Cortex of kidney (tissue), 1 donor: ENCODE data around the gene ABL1.
"Not testable (repeated sequence)": the region's sequence is repeated elsewhere in the genome, so short reads cannot be mapped to it uniquely, and the experiment has no call there.

Experiments used
- DNase-seq: peaks from one replicate; lab custom pipeline; 2025; lab: John Stamatoyannopoulos, UW

The ABL1 gene

DNA sequence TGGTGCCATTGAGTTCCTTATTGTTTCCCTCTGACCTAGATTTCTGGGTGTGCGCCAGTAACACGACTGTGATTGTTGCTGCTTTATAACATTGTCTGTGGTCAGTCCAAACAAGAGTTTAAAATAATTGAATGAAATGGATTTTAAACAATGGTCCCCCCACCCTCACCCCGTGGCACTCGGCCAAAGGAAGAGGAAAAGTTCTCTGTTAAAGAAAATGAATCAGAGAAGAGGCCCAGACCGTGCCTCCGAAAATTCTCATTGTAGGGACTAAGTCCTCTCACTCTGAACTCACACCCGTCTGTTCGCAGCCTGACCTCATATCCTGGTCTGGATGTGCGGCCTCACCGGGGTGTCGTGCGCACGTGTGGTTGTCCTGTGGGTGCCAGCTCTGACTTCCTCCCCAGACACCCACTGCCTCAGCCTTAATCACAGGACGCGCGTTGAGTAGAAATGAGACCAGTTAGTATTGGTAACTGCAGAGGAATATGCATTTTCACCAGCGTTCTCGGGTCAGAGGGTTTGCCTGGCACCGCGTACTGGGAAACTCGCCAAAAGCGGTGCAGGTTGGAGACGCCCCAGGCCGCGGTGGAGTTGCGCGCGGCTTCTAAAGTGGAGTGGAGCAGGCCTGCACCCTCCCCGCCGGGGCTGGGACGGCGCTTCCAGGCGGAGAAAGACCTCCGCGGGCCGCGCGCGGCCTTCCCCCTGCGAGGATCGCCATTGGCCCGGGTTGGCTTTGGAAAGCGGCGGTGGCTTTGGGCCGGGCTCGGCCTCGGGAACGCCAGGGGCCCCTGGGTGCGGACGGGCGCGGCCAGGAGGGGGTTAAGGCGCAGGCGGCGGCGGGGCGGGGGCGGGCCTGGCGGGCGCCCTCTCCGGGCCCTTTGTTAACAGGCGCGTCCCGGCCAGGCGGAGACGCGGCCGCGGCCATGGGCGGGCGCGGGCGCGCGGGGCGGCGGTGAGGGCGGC, at the start of gene ABL1:
Gene ABL1 (plus strand): TSS at position 884 of the 966 bp plus-strand sequence. CDS start 193 bp downstream, outside the sequence.
- DNase-seq, result no peak

DNA sequence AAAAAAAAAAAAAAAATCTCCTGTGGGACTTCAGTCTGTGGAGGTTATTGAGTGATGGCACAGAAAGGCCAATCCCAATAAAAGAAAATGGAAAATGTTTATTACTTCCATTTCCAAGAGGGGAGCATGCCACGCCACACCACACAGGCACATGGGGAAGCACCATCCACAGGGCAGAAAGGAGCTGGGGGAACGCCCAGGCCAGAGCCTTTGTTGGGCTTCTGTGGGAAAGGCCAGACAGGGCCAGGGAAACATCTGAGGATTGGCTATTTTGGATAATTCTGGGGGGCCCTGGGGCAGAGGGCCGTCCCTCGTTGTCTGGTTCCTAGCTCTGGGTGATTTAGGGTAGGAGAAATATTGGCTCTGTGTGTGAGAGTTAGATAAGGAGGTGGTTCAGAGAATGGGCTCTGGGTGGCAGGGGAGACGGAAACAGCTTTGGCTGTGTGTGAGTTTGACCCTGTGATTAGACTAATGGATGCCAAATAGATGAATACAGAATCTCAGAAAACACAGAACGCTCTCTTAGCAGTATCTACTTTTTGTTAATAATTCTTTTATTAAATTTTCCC, 49.0 kb upstream of the ABL1 start:
- no peak for DNase-seq

DNA sequence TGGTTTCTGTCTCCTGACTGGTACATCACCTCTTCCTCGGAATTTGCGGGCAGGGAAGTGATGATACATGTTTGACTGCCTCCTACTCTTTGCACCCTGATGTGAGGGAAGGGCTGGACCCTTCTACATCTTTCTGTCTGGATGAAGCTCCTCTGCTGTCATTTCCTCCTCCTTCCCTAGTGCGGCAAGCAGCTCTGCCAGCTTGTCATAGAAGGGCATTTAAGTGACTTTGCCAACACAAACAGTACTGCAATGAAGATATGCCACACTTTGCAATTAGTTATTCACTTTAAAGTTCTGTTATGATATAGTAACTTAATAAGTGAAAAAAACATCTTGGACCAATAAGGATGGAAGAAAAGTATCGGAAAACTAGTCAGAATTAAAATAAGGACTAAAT, 48.5 kb upstream of the ABL1 start:
- no peak for DNase-seq

DNA sequence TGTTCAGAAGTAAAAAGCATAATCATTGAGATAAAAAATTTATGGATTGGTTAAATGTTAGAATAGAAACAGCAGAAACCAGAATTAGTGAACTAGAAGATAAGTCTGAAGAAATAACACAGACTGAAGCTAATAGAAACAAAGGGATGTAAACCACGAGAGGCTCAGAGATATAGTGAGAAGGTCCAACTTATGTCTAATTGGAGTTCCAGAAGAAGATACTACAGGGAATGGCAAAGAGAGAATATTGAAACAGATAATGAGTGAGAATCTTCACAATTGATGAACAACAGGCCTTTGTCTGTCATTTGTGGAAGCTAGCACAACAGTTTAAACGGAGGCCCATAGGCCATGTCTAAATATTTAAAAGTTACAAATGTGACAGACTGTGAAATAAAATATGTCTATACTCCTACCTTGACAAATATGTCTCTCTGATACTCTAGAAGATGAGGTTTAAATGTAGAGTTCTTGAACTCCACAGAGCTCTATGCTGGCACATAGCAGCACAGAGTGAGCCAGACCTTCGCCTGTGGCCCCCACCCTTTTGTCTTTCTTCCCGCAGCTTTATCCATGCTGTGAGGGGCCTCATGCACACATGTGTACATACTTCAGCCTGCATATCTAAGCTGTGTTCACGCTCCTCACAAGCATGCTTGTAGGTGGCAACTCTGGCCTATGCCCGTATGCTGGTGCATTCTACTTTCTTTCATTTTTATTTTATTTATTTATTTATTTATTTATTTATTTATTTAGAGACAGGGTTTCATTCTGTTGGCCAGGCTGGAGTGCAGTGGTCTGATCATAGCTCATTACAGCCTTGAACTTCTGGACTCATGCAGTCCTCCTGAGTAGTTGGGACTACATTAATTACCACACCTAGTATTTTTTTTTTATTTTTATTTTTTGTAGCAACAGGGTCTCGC, 45.0 kb upstream of the ABL1 start:
- no peak for DNase-seq

DNA sequence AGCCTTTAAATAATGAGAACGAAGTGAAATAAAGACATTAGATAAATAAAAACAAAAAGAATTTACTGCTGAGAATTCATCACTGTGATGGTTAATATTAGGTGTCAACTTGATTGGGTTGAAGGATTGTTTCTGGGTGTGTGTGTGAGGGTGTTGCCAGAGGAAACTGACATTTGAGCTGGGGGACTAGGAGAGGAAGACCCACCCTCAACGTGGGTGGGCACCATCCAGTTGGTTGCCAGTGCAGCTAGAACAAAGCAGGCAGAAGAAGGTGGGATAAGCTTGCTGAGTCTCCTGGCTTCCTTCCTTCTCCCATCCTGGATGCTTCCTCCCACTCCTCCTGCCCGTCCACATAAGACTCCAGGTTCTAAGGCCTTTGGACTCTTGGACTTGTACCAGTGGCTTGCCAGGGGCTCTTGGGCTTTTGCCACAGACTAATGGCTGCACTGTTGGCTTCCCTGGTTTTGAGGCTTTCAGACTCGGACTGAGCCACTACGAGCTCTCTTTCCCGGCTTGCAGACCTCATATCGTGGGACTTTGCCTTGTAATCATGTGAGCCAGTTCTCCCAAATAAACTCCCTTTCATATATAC, 43.7 kb upstream of the ABL1 start:
- no peak for DNase-seq

DNA sequence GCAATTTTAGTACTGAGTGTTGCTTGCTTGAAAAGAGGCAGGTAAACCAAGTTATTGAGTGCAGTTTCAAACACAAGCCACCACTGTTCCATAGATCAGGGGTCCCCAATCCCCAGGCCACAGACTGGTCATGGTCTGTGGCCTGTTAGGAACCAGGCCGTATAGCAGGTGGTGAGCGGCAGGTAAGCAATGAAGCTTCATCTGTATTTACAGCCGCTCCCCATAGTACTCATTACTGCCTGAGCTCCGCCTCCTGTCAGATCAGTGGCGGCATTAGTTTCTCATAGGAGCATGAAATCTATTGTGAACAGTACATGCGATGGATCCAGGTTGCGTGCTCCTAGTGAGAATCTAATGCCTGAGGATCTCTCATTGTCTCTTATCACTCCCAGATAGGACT, 41.5 kb upstream of the ABL1 start:
- no peak for DNase-seq

DNA sequence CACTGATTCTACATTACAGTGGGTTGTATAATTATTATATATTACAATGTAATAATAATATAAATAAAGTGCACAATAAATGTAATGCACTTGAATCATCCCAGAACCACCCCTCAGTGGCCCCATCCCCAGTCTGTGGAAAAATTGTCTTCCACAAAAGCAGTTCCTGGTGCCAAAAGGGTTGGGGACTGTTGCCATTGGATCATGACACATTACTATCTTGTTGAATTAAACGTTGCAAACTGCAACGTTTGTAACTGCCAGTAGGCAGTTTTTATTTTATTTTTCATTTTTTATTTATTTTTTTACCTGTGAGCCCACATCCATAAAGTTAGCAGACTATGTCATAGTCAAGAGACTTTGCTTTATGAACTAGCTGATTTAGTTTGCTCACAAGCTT, 41.0 kb upstream of the ABL1 start:
- DNase-seq, result not testable (repeated sequence)

DNA sequence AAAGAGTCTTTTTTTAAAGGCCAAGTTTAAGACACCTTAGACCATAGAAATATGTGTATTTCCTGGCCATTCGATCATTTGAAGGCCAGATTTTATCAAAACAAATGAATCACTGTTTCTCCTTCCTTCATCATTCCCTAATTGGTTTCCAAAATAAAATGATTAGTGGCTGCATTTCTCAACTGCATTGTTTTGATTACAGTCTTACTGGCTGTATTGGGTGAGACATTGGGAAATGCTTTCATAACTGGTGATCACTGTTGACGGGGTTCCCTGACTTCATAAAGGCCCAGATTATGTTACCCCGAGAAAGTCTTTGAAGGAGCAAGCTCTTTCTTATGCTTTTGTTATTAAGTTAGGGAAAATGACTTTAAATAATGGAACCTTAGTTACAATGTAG, 40.6 kb upstream of the ABL1 start:
- DNase-seq, result not testable (repeated sequence)

DNA sequence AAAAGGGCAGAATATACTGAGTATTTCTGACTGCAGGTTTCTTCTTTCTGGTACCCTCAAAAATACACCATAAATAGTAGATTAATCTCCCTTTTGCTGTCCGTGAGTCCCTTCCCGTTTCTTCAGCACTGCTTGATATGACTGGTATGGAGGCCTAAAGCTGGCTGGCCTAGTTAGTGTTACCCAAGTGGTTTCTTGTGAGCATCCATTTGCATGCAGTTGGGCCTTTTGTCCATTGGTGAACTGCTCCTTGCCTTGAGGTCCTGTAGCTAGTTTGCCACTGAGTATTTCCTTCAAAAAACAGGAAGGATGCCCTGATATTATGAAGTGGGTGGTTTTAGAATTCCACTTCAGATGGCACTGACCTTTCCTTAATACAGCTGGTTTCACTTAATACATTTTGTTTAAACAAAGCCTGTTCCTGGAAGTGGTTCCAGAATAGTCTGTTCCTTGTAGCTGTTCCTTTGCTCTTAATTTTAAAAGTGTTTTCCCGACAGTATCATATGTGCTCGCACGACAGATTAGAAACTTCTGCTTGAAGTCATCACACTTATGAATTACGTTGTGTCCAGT, 40.0 kb upstream of the ABL1 start:
- DNase-seq, result no peak

DNA sequence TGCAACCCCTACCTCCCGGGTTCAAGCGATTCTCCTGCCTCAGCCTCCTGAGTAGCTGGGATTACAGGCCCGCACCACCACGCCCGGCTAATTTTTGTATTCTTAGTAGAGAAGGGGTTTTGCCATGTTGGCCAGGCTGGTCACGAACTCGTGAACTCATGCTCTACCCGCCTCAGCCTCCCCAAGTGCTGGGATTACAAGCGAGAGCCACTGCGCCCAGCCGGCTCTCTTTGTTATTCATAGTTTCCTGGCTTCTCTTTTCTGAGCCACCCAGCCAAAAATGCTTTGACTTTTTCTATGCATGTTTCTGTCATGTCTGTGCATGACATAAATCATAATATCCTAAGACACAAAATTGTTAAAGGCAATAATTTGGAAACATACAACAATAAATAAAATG, 31.9 kb upstream of the ABL1 start:
- DNase-seq, result not testable (repeated sequence)

DNA sequence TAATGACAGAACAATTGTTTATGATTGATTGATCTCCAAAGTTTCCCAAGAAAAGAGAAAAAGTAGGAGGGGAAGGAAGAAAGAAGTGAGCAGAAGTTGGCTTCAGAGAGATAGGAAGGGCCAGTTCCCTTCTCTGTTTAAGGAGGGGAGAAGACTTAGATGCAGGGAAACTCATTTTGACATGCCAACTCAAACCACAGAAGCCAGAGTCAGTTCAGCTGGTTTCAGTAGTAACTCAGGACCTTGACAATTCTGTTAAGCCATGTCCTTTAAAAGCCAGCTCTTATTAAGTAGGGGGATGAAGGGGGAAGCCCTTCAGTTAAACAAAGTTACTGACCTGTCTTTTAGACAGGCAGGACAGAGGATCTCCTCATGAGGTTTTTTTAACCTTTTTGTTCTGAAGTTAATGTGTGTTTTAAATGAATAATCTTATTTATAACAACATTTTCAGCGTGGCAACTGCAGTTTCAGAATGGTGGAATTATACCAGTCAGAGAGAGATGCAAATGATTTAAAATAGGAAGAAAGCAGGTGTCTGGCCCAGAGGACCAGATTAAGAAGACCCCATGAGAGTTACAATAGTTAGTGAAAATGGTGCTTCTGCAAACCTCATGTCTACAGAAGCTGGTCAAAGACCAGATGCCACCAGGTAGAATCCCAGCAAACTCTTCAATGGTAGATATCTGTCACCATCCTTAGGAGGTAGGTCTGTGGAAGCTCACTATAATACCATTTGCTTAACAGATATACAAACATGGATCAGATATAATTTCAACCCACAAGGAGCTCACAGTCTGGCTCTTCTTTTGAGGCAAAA, 29.3 kb upstream of the ABL1 start:
- DNase-seq, result no peak

DNA sequence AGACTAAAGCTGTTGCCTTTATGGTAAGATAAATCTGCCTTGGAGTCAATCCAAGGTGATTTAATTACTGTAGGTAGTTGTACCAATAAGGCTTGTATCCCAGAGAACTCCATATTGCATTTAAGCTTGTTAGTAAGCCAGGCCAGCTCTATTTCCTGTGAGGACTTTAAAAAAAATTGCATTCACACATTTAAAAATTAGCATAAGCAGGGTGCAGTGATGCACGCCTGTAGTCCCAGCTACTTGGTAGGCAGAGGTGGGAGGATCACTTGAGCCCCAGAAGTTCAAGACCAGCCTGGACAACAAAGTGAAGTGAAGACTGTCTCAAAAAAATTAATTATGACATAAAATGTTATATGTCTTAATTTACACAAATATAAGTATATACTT, 28.7 kb upstream of the ABL1 start:
- no peak for DNase-seq

DNA sequence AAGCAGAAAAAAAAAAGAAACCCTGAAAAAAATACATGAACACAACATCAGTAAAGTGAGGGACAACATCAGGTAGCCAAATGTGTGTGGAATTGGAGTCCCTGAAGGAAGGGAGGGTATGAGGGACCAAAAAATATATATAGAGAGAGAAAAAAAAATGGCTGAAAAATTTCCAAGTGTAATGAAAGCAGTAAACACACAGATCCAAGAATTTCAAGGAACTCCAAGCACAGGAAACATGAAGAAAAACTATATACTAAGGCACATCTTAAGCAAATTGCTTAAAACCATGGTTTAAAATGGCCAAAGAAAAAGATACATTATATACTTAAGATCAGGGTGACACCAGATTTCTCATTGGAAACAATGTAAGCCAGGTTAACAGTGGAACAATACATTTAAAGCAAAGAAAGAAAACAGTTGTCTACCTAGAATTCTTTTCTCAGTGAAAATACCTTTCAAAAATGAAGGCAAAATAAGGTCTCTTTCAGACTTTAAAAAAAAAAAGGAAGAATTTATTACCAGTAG, 24.4 kb upstream of the ABL1 start:
- no peak for DNase-seq

DNA sequence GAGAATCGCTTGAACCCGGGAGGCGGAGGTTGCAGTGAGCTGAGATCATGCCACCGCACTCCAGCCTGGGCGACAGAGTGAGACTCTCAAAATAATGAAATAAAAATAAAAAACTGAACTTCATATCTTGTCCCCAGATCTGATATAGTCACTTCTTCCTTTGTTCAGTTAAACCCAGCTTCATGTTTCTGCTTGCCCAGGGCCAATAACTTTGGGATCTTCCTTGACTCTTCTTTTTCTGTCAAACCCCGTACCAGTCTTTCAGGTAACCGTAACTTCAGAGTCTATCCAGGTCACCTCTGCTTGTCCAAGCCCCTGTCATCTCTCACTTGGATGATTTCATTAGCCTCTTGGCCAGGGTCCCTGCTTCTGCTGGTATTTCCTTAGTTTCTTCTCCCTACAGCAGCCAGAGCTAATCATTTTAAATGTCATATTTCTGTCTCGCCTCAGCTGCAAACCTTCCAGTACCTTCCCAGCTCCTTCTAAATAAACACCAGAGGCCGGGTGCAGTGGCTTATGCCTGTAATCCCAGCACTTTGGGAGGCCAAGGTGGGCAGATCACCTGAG, 19.7 kb upstream of the ABL1 start:
- no peak for DNase-seq

DNA sequence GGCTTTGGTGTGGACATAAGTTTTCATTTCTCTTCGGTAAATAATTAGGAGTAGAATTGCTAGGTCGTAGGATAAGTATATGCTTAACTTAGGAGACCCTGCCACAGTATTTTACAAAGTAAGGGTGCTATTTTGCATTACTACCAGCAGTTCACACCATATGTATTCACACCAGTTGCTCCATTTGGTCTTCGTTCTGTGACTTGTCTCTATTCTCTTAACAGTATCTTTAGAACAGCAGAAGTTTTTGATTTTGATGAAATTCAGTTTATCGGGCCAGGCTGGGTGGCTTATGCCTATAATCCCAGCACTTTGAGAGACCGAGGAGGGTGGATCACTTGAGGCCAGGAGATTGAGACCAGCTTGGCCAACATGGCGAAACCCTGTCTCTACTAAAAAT, 17.1 kb upstream of the ABL1 start:
- no peak for DNase-seq

DNA sequence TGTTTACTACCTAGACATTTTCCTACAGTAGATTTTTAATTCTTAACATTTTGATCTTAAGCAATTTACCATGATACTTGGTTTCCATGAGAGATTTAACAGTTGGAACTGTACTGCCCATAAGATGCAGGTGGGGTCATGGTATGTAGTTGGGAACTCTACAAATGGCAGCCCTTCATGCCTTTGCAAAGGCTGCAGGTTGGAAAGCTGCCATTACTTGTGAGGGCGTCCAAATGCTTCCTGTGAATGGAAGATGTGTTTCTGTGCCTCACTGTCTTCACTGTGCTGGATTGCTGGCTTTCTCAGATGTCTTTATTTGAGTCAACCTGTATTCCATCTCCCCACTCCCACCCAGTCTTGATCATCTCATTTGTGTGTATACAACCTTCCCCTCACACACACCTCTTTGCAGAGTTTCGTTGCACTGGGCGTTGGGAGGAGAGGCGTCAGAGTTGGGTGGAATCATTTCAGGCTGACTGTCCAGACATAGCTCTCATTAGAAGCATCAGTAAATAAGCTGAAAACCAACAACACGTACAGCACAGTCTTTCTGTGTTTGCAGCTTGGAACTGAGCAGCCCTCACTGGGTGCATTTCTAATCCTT, 14.8 kb upstream of the ABL1 start:
- no peak for DNase-seq

DNA sequence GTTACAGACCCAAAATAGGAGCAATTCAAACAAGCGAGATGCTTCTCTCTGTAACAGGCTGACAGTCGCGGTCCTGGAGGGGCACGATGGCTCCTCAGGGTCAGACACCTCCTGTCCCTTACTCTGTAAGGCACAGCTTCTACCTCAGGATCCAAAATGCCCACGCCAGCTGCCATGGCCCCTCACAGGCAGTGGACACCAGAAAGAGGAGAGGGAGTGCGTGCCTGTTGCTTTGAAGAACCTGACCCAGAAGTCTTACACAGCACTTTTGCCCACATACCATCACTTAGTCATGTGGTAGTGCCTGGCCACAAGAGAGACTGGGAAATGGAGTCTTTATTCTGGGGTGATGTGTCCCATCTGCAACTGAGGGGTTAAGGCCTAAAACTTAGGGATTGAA, 11.6 kb upstream of the ABL1 start:
- DNase-seq, result no peak

DNA sequence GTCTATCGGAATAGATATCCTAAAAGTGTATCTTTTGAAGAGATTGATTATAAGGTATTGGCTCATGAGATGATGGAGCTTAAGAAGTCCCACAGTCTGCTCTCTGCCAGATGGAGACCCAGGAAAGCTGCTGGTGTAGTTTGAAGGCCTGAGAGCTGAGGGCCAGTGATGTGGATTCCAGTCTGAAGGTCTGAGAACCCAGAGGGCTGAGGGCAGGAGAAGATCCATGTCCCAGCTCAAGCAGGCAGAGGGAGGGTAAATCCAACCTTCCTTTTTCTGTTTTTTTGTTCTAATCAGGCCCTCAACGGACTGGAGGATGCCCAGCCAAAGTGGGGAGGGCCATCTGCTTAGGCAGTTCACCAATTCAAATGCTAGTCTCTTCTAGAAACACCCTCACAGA, 11.0 kb upstream of the ABL1 start:
- no peak for DNase-seq

DNA sequence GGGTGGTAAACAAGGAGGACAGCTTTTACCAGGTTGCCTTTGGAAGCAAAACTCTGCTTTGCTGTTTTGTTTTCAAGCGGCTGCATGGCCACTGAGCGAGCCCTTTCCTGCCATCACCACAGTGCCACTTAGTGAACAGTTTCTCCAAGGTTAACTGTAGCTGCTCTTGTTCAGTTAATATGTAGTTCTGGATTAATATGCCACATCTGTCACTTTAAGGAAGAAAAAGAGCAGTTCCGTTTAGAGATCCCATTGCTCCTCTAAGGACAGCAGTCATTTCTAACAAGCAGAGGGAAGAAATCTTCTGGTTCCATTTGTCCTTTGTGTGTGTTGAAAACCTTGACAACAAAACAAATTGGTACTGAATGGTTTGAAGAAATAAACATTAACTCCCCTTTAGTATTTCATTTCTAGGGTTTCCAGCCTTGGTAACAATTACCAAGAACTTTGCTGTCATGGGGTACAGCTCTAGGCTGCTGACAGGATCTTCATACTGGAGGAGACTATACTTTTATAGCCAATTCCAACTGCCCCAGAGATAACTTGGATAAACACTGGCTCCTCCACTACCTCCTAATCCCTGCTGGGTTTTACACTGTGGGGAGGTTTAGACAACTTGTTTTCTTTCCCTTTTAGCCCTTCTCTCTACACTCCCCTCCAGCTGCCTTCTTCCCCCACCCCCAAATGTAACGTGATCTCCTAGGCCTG, 10.3 kb upstream of the ABL1 start:
- no peak for DNase-seq
